Measurements from ENCODE around the gene MTREX.

GRCh38 chr5:55258339-55258738, 49.5 kb upstream of the MTREX start:
- TF ChIP-seq RNF2 (IDR thresholded peaks at IDR 0.05; ENCODE audit: borderline replicate concordance, low read depth) (no peak), CEBPB (IDR thresholded peaks at IDR 0.05) (no peak), CTCF (IDR thresholded peaks at IDR 0.05) (no peak), CHD2 (IDR thresholded peaks at IDR 0.05; ENCODE audit: low read length, partially characterized antibody) (no peak), POLR2A (IDR thresholded peaks at IDR 0.05; ENCODE audit: low read length) (no peak), HMGXB4 (CRISPR knock-in tag; IDR thresholded peaks at IDR 0.05; ENCODE audit: borderline replicate concordance) (no peak), ZC3H11A (IDR thresholded peaks at IDR 0.05) (no peak), RAD21 (conservative IDR thresholded peaks at IDR 0.05 in 1 of 2, IDR thresholded peaks at IDR 0.05 in 1 of 2) (no peak), ATOH8 (CRISPR knock-in tag; IDR thresholded peaks at IDR 0.05; ENCODE audit: low read depth) (no peak)
